Measurements from ENCODE around the gene RANBP10. TPM values are rescaled to one million over a fixed set of nuclear protein-coding genes. Genes with fewer than 3 reads are reported as not detected.

The RANBP10 gene
- total and polyA plus RNA-seq, 2 of the 13 experiments (the other 11 are each of a cell fraction or from before 2014, with no cell fraction given) = 9.2 to 22.7 TPM

DNA sequence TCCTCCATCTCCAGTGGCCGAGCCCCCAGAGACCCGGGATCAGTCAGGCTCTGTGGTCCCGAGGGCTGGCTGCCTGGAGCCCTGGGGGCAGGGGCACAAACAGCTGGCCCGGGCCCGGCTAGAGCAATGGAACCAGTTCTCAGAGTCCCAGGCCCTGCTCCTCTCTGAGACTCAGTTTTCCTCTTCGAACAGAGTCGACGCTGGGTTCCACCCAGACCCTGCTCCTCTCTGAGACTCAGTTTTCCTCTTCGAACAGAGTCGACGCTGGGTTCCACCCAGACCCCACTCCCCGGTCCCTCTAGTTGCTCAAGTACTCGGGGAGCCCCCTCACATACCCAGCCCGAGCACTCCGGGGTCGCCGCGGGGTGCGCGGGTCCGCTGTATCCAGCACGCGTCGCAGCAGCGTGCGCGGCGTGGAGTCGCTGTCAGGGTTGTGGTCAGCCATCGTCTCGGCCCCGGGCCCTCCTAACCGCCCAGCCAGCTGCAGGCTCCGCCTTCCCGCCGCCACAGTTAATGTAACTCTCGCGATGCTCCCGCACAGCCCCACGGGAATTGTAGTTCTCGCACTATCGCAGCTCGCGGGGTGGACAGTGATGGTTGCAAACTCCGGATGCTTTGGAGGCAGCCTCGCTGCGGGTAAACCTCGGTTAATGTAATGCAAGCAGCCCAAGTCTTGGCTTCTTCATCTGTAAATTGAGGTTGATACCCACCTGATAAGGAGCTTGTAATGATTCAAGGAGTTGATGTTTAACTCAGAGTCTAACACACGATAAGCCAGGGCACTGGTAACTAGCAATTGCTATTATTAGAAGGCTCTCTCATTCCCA, 27.3 kb upstream of the RANBP10 start (continued):
- TF ChIP-seq, protein P1, sequence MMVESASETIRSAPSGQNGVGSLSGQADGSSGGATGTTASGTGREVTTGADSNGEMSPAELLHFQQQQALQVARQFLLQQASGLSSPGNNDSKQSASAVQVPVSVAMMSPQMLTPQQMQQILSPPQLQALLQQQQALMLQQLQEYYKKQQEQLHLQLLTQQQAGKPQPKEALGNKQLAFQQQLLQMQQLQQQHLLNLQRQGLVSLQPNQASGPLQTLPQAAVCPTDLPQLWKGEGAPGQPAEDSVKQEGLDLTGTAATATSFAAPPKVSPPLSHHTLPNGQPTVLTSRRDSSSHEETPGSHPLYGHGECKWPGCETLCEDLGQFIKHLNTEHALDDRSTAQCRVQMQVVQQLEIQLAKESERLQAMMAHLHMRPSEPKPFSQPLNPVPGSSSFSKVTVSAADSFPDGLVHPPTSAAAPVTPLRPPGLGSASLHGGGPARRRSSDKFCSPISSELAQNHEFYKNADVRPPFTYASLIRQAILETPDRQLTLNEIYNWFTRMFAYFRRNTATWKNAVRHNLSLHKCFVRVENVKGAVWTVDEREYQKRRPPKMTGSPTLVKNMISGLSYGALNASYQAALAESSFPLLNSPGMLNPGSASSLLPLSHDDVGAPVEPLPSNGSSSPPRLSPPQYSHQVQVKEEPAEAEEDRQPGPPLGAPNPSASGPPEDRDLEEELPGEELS (CRISPR knock-in tag; IDR thresholded peaks at IDR 0.05) = no peak; the same call in 1 of the 2 replicates
- TF ChIP-seq HOXD1 (CRISPR knock-in tag; IDR thresholded peaks at IDR 0.05) (no peak), ZNF558 (CRISPR knock-in tag; IDR thresholded peaks at IDR 0.05; ENCODE audit: borderline replicate concordance) (no peak; the same call in 1 of the 2 replicates), PITX1 (CRISPR knock-in tag; IDR thresholded peaks at IDR 0.05) (peak; percentile 80), HNRNPLL (IDR thresholded peaks at IDR 0.05; ENCODE audit: low read depth, low read length, poor library complexity, severe bottlenecking) (peak; percentile 31), CREM (IDR thresholded peaks at IDR 0.05) (peak; percentile 88), CREM (CRISPR knock-in tag; IDR thresholded peaks at IDR 0.05) (no peak), EED (CRISPR knock-in tag; IDR thresholded peaks at IDR 0.05) (no peak), FOXM1 (CRISPR knock-in tag; IDR thresholded peaks at IDR 0.05) (peak; percentile 71; the same call in 1 of the 2 replicates), KDM5A (IDR thresholded peaks at IDR 0.05; ENCODE audit: borderline replicate concordance, low read length) (peak; percentile 72), ZEB1 (IDR thresholded peaks at IDR 0.05; ENCODE audit: insufficient replicate concordance, low read depth) (peak; percentile 23), ZSCAN22 (CRISPR knock-in tag; IDR thresholded peaks at IDR 0.05) (no peak), SPEN (CRISPR knock-in tag; IDR thresholded peaks at IDR 0.05; ENCODE audit: low read depth) (peak; percentile 92), ZNF124 (CRISPR knock-in tag; IDR thresholded peaks at IDR 0.05) (no peak)
- TF ChIP-seq, protein P2, sequence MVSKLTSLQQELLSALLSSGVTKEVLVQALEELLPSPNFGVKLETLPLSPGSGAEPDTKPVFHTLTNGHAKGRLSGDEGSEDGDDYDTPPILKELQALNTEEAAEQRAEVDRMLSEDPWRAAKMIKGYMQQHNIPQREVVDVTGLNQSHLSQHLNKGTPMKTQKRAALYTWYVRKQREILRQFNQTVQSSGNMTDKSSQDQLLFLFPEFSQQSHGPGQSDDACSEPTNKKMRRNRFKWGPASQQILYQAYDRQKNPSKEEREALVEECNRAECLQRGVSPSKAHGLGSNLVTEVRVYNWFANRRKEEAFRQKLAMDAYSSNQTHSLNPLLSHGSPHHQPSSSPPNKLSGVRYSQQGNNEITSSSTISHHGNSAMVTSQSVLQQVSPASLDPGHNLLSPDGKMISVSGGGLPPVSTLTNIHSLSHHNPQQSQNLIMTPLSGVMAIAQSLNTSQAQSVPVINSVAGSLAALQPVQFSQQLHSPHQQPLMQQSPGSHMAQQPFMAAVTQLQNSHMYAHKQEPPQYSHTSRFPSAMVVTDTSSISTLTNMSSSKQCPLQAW (CRISPR knock-in tag; IDR thresholded peaks at IDR 0.05) = peak; percentile 90
- TF ChIP-seq, protein P3, sequence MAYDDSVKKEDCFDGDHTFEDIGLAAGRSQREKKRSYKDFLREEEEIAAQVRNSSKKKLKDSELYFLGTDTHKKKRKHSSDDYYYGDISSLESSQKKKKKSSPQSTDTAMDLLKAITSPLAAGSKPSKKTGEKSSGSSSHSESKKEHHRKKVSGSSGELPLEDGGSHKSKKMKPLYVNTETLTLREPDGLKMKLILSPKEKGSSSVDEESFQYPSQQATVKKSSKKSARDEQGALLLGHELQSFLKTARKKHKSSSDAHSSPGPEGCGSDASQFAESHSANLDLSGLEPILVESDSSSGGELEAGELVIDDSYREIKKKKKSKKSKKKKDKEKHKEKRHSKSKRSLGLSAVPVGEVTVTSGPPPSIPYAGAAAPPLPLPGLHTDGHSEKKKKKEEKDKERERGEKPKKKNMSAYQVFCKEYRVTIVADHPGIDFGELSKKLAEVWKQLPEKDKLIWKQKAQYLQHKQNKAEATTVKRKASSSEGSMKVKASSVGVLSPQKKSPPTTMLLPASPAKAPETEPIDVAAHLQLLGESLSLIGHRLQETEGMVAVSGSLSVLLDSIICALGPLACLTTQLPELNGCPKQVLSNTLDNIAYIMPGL (CRISPR knock-in tag; IDR thresholded peaks at IDR 0.05; ENCODE audit: borderline replicate concordance in 1 of 2, low read depth in 1 of 2) = peak in 1 of 2 experiments; percentile 91; a peak in 3 of 4 replicates
- TF ChIP-seq, protein P4, sequence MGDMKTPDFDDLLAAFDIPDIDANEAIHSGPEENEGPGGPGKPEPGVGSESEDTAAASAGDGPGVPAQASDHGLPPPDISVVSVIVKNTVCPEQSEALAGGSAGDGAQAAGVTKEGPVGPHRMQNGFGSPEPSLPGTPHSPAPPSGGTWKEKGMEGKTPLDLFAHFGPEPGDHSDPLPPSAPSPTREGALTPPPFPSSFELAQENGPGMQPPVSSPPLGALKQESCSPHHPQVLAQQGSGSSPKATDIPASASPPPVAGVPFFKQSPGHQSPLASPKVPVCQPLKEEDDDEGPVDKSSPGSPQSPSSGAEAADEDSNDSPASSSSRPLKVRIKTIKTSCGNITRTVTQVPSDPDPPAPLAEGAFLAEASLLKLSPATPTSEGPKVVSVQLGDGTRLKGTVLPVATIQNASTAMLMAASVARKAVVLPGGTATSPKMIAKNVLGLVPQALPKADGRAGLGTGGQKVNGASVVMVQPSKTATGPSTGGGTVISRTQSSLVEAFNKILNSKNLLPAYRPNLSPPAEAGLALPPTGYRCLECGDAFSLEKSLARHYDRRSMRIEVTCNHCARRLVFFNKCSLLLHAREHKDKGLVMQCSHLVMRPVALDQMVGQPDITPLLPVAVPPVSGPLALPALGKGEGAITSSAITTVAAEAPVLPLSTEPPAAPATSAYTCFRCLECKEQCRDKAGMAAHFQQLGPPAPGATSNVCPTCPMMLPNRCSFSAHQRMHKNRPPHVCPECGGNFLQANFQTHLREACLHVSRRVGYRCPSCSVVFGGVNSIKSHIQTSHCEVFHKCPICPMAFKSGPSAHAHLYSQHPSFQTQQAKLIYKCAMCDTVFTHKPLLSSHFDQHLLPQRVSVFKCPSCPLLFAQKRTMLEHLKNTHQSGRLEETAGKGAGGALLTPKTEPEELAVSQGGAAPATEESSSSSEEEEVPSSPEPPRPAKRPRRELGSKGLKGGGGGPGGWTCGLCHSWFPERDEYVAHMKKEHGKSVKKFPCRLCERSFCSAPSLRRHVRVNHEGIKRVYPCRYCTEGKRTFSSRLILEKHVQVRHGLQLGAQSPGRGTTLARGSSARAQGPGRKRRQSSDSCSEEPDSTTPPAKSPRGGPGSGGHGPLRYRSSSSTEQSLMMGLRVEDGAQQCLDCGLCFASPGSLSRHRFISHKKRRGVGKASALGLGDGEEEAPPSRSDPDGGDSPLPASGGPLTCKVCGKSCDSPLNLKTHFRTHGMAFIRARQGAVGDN (CRISPR knock-in tag; IDR thresholded peaks at IDR 0.05) = peak; percentile 98

Data from HepG2 (cell line).